ENCODE data around the gene SMIM44. TPM values are rescaled to one million over a fixed set of nuclear protein-coding genes. Genes with fewer than 3 reads are reported as not detected.

SMIM44 gene
- total RNA-seq, 1 experiment from 2014 or later, result not detected

DNA sequence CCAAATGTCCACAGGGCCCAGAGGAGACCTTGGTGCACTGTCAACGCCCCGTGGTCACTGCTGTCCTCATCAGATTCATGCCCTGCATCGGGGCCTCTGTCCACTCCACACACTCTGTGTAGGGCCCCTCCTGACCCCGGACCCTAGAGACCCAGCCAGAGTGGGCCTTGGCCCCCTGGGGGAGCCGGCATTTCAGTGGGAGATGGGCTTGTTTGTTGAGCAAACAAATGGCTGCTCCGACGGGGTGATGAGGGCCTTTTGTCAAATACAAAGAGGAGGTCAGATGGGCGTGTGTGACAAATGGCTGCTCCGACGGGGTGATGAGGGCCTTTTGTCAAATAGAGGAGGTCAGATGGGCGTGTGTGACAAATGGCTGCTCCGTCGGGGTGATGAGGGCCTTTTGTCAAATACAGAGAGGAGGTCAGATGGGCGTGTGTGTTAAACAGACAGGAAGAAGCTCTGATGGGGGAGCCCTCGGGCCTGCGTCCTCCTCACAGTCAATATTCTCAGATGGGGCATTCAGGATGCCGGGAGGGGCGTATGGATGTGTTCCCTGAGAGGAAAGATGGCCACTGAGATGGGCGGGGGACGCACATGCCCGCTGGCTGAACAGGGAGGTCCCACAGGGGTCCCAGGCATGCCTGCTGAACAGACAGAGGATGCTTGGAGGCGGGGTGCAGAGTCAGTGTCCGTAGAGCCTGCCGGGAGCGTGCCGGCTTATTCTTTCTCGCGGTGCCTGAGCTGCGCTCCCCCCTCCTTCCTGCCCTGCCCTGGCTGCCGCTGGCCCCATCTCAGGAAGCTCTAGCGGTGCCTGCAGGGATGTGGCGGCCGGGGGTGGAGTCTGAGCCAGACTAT, 39.2 kb downstream of the SMIM44 start:
- no peak overlapping the region for H3K27ac ChIP-seq (ENCODE audit: low read length)
- CTCF ChIA-PET, result no interaction called here
- BruUV-seq (replicated peaks), result no TSS peak
- DNase-seq (ENCODE audit: low read depth, low spot score) (no peak), ATAC-seq (no peak)
- TF ChIP-seq POLR2AphosphoS5 (IDR thresholded peaks at IDR 0.05; ENCODE audit: low read depth, low read length) (no peak), TCF7L2 (IDR thresholded peaks at IDR 0.05; ENCODE audit: low read depth, low read length) (no peak), SIN3A (IDR thresholded peaks at IDR 0.05; ENCODE audit: borderline replicate concordance, insufficient read depth, low read depth, low read length) (no peak)
- TF ChIP-seq, protein P1, sequence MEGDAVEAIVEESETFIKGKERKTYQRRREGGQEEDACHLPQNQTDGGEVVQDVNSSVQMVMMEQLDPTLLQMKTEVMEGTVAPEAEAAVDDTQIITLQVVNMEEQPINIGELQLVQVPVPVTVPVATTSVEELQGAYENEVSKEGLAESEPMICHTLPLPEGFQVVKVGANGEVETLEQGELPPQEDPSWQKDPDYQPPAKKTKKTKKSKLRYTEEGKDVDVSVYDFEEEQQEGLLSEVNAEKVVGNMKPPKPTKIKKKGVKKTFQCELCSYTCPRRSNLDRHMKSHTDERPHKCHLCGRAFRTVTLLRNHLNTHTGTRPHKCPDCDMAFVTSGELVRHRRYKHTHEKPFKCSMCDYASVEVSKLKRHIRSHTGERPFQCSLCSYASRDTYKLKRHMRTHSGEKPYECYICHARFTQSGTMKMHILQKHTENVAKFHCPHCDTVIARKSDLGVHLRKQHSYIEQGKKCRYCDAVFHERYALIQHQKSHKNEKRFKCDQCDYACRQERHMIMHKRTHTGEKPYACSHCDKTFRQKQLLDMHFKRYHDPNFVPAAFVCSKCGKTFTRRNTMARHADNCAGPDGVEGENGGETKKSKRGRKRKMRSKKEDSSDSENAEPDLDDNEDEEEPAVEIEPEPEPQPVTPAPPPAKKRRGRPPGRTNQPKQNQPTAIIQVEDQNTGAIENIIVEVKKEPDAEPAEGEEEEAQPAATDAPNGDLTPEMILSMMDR (IDR thresholded peaks at IDR 0.05), result no peak
- TF ChIP-seq, protein P2, sequence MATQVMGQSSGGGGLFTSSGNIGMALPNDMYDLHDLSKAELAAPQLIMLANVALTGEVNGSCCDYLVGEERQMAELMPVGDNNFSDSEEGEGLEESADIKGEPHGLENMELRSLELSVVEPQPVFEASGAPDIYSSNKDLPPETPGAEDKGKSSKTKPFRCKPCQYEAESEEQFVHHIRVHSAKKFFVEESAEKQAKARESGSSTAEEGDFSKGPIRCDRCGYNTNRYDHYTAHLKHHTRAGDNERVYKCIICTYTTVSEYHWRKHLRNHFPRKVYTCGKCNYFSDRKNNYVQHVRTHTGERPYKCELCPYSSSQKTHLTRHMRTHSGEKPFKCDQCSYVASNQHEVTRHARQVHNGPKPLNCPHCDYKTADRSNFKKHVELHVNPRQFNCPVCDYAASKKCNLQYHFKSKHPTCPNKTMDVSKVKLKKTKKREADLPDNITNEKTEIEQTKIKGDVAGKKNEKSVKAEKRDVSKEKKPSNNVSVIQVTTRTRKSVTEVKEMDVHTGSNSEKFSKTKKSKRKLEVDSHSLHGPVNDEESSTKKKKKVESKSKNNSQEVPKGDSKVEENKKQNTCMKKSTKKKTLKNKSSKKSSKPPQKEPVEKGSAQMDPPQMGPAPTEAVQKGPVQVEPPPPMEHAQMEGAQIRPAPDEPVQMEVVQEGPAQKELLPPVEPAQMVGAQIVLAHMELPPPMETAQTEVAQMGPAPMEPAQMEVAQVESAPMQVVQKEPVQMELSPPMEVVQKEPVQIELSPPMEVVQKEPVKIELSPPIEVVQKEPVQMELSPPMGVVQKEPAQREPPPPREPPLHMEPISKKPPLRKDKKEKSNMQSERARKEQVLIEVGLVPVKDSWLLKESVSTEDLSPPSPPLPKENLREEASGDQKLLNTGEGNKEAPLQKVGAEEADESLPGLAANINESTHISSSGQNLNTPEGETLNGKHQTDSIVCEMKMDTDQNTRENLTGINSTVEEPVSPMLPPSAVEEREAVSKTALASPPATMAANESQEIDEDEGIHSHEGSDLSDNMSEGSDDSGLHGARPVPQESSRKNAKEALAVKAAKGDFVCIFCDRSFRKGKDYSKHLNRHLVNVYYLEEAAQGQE (IDR thresholded peaks at IDR 0.05; ENCODE audit: insufficient read depth in 1 of 2, low read depth in 2 of 2, low read length in 1 of 2), result no peak
- in situ Hi-C loops (cut with HindIII; ENCODE audit: low pct_unique_long_range_greater_than_20kb, low sequenced_read_pairs) (no loop called here), intact Hi-C loops (cut with micrococcal nuclease; ENCODE audit: unreplicated experiment) (no loop called here)
- POLR2A ChIA-PET, result no interaction called here
- no peaks in the 10 kb centered on the region for H3K9me3 ChIP-seq (ENCODE audit: control insufficient read depth, insufficient read depth, low read depth, low read length)
- no peaks in the 10 kb centered on the region for H3K27me3 ChIP-seq (ENCODE audit: control insufficient read depth, insufficient read depth, low read length)
- H3K4me1 ChIP-seq (ENCODE audit: control insufficient read depth, insufficient read depth, low read length), result no peaks in the 10 kb centered on the region
- no peak overlapping the region for H3K4me3 ChIP-seq (ENCODE audit: low read depth in 2 of 2, low read length in 2 of 2)
- H3K36me3 ChIP-seq (ENCODE audit: control insufficient read depth, insufficient read depth, low read length), result no peaks in the 10 kb centered on the region

DNA sequence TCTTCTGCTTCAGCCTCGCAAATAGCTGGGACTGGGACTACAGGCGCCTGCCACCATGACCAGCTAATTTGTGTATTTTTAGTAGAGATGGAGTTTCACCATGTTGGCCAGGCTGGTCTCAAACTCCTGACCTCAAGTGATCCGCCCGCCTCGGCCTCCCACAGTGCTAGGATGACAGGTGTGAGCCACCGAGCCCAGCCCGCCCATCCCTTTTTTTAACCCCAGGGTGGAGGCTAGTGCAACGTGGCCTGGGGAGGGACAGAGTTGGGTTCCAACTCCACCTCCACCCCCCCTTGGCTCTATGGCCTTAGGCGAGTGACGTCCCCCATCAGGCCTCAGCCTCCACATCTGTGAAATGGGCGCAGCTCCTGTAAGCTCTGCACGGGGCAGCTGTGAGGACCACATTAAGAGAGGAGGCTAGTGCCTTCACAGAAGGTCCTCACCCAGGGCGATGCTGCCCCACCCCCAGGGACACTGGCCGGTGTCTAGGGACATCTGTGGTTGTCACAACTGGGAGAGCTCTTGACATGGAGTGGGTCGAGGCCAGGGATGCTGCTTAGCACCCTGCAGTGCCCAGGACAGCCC, 40.7 kb downstream of the SMIM44 start:
- no TSS peak for BruUV-seq (replicated peaks)
- TF ChIP-seq SIN3A (IDR thresholded peaks at IDR 0.05; ENCODE audit: borderline replicate concordance, insufficient read depth, low read depth, low read length) (no peak), POLR2AphosphoS5 (IDR thresholded peaks at IDR 0.05; ENCODE audit: low read depth, low read length) (no peak), TCF7L2 (IDR thresholded peaks at IDR 0.05; ENCODE audit: low read depth, low read length) (no peak)
- TF ChIP-seq, protein P1 (IDR thresholded peaks at IDR 0.05), result no peak
- TF ChIP-seq, protein P2 (IDR thresholded peaks at IDR 0.05; ENCODE audit: insufficient read depth in 1 of 2, low read depth in 2 of 2, low read length in 1 of 2), result no peak
- Histone ChIP-seq H3K4me3 (ENCODE audit: low read depth in 2 of 2, low read length in 2 of 2) (no peak overlapping the region), H3K27me3 (ENCODE audit: control insufficient read depth, insufficient read depth, low read length) (no peaks in the 10 kb centered on the region), H3K27ac (ENCODE audit: low read length) (no peak overlapping the region), H3K4me1 (ENCODE audit: control insufficient read depth, insufficient read depth, low read length) (no peaks in the 10 kb centered on the region), H3K36me3 (ENCODE audit: control insufficient read depth, insufficient read depth, low read length) (peaks cover 3% of the 10 kb centered on the region; the same call in 1 of the 2 replicates), H3K9me3 (ENCODE audit: control insufficient read depth, insufficient read depth, low read depth, low read length) (no peaks in the 10 kb centered on the region)
- ChIA-PET CTCF (no interaction called here), POLR2A (no interaction called here)
- in situ Hi-C loops (cut with HindIII; ENCODE audit: low pct_unique_long_range_greater_than_20kb, low sequenced_read_pairs), result no loop called here
- ATAC-seq, result no peak
- intact Hi-C loops (cut with micrococcal nuclease; ENCODE audit: unreplicated experiment), result no loop called here
- no peak for DNase-seq (ENCODE audit: low read depth, low spot score)

Measured in Panc1 (cell line).